NOMO-1 treated with DMSO at 0.1 percent for 48 hours (cell line): Measurements from ENCODE around the gene FIGLA.
"Not testable (repeated sequence)": the region's sequence is repeated elsewhere in the genome, so short reads cannot be mapped to it uniquely, and the experiment has no call there.

Experiments used
- DNase-seq: peaks from one replicate; lab custom pipeline; 2025; ENCODE audit not compliant: unreplicated experiment; lab: John Stamatoyannopoulos, UW

FIGLA gene

DNA sequence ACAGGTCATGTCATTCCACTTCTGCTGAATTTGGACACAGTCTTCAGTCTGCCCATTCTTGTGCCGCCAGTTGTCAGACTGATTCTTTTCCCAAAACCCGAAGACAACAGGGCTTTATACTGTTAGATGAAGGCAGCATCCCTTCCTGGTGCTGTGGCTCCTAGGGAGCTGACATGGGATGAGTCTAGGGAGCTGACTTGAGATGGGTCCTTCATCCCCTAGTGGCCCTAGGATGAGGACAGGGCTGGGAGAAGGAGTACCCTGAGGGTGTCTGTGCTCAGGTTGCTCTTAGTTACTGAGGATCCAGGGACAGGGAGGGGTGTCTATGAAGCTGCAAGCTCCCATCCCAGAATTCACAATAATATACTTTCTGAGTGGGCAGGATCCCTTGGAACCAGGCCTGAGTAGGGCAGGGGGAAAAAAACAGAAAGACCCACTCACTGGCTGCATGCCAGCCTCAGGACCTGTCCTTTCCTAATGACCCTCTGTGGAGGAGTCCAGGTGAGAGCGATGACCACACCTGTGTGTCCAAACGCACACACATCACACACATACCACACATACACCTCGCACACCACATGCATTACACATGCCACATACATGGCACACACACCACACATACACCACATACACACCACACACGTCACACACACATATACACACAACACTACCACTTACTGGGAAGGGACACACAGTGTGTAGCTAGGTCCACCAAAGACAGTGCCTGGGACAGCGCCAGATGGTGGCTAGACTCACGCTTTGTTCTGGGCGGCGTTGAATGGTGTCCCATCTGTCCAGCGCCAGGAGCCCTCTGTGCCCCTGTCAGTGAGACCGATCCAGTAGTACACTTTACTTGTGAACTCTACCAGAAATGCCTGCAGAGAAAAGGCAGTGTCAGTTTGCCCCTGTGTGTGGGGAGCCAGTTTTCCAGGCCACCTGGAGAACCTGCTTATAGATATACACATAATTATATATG, 18.8 kb upstream of the FIGLA start:
- no peak for DNase-seq

DNA sequence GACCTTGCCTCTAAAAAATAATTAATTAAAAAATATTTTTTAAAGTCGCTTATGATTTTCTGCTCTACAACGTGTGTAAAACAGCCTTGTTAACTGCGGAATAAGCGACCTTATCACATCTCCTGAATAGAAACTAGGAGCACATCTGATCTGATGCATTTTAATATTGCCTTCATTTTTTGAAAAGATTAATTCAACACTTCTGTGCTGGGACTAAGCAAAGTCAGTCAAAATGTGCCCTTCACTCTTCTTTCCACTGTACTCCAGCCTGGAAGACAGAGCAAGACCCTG, 17.3 kb upstream of the FIGLA start:
- DNase-seq: no peak

- no peak for DNase-seq
These were observed 16.8 kb upstream of the FIGLA start for GRCh38 chr2:70807102-70807827.

- DNase-seq: no peak
These were observed 16.2 kb upstream of the FIGLA start for GRCh38 chr2:70806620-70807019.

DNA sequence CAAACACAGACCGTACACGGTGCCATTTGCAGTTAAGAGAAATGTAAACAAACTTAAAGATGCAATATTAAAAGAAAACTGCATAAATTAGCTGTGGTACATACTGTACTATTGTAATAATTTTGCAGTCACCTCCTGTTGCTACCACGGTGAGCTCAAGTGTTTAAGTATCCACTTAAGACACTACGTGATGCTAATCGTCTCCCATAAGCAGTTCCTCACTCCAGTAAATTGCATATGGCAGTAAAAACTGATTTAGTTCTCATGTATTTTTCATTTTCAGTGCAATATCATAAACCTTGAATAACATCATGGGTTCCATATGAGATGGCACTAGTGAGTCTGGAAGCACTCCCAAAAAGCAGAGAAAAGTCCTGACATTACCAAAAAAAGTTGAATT, 15.6 kb upstream of the FIGLA start:
- DNase-seq: no peak

DNA sequence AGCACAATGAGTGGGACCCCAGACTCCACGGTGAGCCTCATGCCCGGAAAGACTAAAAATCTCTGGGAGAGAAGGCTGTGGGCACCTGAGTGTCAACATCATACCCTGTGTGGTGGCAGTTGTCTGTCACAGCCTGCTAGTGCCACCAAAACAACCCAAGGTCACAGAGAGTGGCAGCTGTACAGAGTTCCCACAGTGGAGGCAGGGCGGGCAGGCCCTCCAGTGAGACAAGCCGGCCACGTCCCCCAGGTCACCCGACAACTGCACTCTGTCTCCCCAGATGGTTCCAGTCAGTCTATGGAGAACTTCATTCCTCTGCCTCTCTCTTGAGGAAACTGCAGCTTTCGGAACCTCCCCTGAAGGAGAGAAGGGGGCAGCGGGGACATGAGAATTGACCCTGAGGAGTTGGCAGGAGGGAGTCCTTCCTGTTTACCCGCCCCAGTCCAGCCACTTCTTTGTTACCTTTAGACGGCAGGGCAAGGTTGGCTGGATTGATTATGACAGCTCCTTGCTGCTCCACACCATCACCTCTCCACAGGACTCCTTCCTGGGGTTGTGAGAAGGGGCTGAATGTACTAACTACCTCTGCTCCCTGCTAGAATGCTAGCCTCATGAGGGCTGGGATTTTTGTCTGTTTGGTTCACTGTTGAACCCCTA, 11.3 kb upstream of the FIGLA start:
- DNase-seq: no peak

DNA sequence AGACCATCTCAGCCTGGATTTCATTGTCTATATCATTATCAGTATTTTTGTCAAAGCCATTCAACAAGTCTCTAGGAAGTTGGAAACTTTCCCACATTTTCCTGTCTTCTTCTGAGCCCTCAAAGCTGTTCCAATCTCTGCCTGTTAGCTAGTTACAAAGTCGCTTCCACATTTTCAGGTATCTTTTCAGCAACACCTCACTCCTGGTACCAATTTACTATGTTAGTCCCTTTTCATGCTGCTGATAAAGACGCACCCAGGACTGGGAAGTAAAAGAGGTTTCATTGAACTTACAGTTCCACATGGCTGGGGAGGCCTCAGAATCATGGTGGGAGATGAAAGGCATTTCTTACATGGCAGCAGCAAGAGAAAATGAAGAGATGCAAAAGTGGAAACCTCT, 9.3 kb upstream of the FIGLA start:
- no peak for DNase-seq

DNA sequence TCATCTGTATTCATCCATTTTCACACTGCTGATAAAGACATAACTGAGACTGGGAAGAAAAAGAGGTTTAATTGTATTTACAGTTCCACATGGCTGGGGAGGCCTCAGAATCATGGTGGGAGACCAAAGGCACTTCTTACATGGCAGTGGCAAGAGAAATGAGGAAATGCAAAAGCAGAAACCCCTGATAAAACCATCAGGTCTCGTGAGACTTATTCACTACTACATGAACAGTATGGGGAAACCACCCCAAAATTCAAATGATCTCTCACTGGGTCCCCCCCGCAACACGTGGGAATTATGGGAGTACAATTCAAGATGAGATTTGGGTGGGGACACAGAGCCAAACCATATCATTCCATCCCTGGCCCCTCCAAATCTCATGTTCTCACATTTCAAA, 7.6 kb upstream of the FIGLA start:
- not testable (repeated sequence) for DNase-seq

GRCh38 chr2:70797506-70797905, 7.1 kb upstream of the FIGLA start:
- DNase-seq: no peak

GRCh38 chr2:70796262-70796661, 5.8 kb upstream of the FIGLA start:
- no peak for DNase-seq

- no peak for DNase-seq
These were observed 4.9 kb upstream of the FIGLA start for GRCh38 chr2:70795164-70795995.

- peak; percentile 95 for DNase-seq
These were observed 3.0 kb upstream of the FIGLA start for GRCh38 chr2:70793450-70793849.

- DNase-seq: peak; percentile 62
These were observed 923 bp downstream of the FIGLA start for GRCh38 chr2:70789304-70790135.

DNA sequence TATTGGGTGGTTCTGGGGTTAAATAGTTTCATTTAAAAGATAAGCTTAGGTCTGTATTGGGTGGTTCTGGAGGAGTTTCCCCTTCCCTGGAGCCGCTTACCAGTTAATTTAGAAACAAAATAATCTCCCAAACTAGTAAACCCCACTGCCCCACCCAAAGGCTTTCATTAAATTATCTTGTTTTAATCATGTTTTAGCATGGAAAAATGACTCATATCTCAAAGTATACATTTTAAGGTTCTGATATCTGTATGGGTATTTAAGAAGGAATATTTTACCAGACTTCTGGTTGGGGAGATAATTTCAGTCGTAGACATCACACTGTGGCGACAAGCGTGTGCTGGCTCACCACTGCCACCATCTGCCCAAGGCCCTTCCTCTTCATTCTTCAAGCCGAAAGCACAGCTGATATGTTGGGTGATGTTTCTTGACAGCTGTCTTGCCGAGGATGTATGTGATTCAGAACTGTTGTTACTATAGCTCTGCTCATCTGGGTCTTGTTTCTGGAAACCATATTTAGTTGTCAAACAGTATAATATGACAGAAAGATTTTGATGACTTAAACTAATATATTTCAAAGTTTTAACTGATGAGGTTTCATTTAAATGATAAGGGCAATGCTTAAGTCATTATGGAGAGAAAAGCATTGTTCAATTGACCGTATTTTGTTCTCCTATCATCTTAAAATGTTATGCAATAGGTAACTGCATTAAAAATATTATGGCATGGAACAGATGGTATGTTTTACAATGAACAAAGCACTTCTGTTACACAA, 5.1 kb downstream of the FIGLA start:
- peak; percentile 62 for DNase-seq

DNA sequence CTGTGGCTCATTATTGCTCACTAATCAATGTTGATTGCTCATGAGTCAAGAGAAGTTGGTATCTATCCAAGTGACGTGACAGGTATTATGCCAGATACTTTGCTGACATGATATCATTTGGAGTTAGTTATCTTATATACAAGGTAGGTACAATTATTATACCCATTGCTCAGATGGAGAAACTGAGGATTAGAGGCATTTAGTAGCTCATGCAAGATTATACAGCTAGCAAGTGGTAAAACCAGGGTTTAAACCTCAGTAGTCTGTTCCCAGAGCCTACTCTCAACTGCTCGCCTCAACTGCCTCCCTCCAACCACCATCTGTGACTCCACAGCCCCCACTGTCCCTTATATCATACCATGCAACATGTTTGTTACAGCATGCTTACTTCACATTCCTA, 6.1 kb downstream of the FIGLA start:
- no peak for DNase-seq

- DNase-seq: no peak
These were observed 10.4 kb downstream of the FIGLA start for GRCh38 chr2:70779911-70780545.

DNA sequence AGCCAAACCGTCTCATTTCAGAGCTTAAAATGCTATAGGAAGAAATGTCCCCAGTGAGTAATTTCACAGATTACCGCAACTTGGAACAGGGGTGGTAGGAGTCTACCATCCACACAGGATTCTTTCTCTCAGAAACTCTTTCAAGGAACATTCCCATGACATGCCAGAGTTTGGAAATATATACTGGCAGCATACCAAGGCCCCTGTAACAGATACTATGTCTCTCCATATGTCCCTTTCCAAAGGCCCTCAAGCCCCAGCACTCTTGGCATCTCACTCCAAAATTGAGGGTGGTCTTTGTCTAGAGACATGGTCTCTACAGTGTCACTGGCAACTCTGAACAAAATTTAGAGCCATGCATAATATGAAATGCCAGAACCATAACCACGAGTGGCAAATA, 11.0 kb downstream of the FIGLA start:
- DNase-seq: no peak

DNA sequence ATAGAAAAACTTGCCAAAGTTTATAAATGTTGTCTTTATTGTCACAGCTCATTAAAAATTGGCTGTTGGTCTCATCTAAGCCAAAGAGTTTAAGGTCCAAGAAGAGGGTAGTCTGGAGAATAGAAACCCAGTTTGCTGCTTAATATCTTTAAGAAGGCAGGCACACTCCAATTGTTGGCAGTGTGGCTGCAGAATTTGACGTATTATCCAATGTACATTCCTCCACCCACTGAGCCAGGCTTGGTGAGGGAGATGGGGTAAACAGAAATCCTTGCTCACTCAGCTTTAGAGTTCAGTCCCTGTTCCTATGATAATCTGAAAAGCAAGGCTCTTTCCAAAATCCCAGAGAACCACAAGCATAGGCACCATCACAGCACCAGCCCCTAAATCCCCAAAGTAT, 11.8 kb downstream of the FIGLA start:
- DNase-seq: no peak

DNA sequence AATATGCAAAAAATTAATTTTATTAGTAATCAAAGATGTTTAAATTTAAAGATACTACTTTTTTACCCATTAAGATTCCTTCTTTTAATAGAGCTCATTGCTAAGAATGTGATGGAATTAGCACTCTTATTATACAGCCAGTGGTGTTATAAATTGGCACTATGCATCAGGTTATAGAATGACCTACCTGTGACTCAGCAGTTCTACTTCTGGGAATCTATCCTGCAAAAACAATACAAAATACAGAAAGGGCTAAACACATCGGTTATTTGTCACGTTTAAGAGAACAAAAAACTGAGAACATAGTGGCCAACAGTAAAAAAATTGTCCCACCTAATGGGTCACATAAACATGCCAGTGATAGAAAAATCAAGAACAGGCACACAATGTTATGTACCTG, 13.0 kb downstream of the FIGLA start:
- no peak for DNase-seq
